Mesendoderm (in vitro differentiated cells): Measurements from ENCODE around the gene AGL. TPM values are rescaled to one million over a fixed set of nuclear protein-coding genes. Genes with fewer than 3 reads are reported as not detected.
"Not testable (repeated sequence)": the region's sequence is repeated elsewhere in the genome, so short reads cannot be mapped to it uniquely, and the experiment has no call there.

Experiments used
- DNase-seq: peaks from one replicate; pipeline ENCODE4 v3.0.0; 2013
- H2AK5ac ChIP-seq: 2 replicates; pipeline ENCODE4 v1.6.1; 2013; ENCODE audit warnings: low read length, inconsistent platforms
- H2BK120ac ChIP-seq: 2 replicates; pipeline ENCODE4 v1.6.1; 2013; ENCODE audit warnings: low read depth, mild to moderate bottlenecking, low read length, moderate library complexity, mixed read lengths
- H2BK15ac ChIP-seq: replicated peaks from 2 replicates; pipeline ENCODE4 v1.6.1; 2013; ENCODE audit warnings: low read depth, mild to moderate bottlenecking, moderate library complexity
- H2BK5ac ChIP-seq: 2 replicates; pipeline ENCODE4 v1.6.1; 2013; ENCODE audit warnings: low read length, inconsistent platforms
- H3K18ac ChIP-seq: 2 replicates; pipeline ENCODE4 v1.6.1; 2013; ENCODE audit warnings: mild to moderate bottlenecking, low read length, mixed read lengths
- H3K23ac ChIP-seq: one replicate; pipeline ENCODE4 v1.6.1; 2013; ENCODE audit warnings: low read length
- H3K27ac ChIP-seq: 2 replicates; pipeline ENCODE4 v1.5.1; 2013; ENCODE audit warnings: low read depth, mild to moderate bottlenecking, inconsistent platforms, low read length, moderate library complexity
- H3K27me3 ChIP-seq: 2 replicates; pipeline ENCODE4 v1.6.1; 2013; ENCODE audit warnings: low read length, control low read depth, mild to moderate bottlenecking, inconsistent platforms; ENCODE audit not compliant: insufficient read depth, poor library complexity
- H3K36me3 ChIP-seq: 2 replicates; pipeline ENCODE4 v1.6.1; 2013; ENCODE audit warnings: low read length, inconsistent platforms; ENCODE audit not compliant: control insufficient read depth, insufficient read depth
- H3K4ac ChIP-seq: one replicate; pipeline ENCODE4 v1.6.1; 2013; ENCODE audit warnings: low read depth, mild to moderate bottlenecking, low read length, moderate library complexity
- H3K4me1 ChIP-seq: 2 replicates; pipeline ENCODE4 v1.6.1; 2013; ENCODE audit warnings: low read depth, low read length, inconsistent platforms; ENCODE audit not compliant: control insufficient read depth
- H3K4me2 ChIP-seq: 2 replicates; pipeline ENCODE4 v1.6.1; 2013; ENCODE audit warnings: low read length
- H3K4me3 ChIP-seq: 2 replicates; pipeline ENCODE4 v1.5.1; 2013; ENCODE audit warnings: mild to moderate bottlenecking, low read length
- H3K56ac ChIP-seq: one replicate; pipeline ENCODE4 v1.6.1; 2013; ENCODE audit warnings: low read length
- H3K79me1 ChIP-seq: 2 replicates; pipeline ENCODE4 v1.6.1; 2013; ENCODE audit warnings: low read length, inconsistent platforms
- H3K79me2 ChIP-seq: 2 replicates; pipeline ENCODE4 v1.6.1; 2013; ENCODE audit warnings: mild to moderate bottlenecking, low read length; ENCODE audit not compliant: control insufficient read depth, insufficient read depth
- H3K9ac ChIP-seq: 2 replicates; pipeline ENCODE4 v1.6.1; 2013; ENCODE audit warnings: low read length, inconsistent platforms
- H4K5ac ChIP-seq: one replicate; pipeline ENCODE4 v1.6.1; 2013; ENCODE audit warnings: low read length
- H4K8ac ChIP-seq: one replicate; pipeline ENCODE4 v1.6.1; 2013; ENCODE audit warnings: low read depth, mild to moderate bottlenecking, control low read depth, low read length, moderate library complexity
- WGBS: extraction: QIAGEN DNeasy Blood & Tissue Kit; methylation state at CpG from one replicate; pipeline ENCODE4 v1.1.7; 2013; ENCODE audit warnings: low lambda C conversion rate, missing lambda C conversion rate; ENCODE audit not compliant: insufficient coverage; ENCODE audit errors: extremely low coverage; 5-methylcytosine and 5-hydroxymethylcytosine counted together
- small RNA-seq: library from polyadenylated mRNA; stranded (forward); fragments of <200 nt; extraction: miRNeasy Mini kit (QIAGEN cat#:217004); gene quantifications from one replicate; pipeline ENCODE3, GENCODE V24; 2013; ENCODE audit not compliant: insufficient read depth

AGL gene

DNA sequence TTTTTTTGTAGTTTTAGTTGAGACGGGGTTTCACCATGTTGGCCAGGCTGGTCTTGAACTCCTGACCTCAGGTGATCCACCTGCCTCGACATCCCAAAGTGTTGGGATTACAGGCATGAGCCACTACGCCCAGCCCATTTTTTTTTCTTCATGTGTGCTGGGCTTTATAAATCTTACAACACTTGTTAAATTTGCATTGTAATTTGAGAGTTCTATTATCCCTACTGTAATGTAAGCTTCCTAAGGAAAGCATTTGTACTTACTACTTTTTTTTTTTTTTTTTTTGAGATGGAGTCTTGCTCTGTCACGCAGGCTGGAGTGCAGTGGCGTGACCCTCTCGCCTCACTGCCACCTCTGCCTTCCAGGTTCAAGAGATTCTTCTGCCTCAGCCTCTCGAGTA is 121.9 kb downstream of the AGL start:
- H3K27ac ChIP-seq, H3K9ac ChIP-seq, H3K36me3 ChIP-seq, H3K23ac ChIP-seq, H4K5ac ChIP-seq, H3K4me2 ChIP-seq, H2BK15ac ChIP-seq, H3K4me3 ChIP-seq, H3K27me3 ChIP-seq, DNase-seq, H2BK5ac ChIP-seq, H3K4ac ChIP-seq, H3K4me1 ChIP-seq, H2AK5ac ChIP-seq, H3K56ac ChIP-seq, H3K18ac ChIP-seq, H4K8ac ChIP-seq, H3K79me2 ChIP-seq, H3K79me1 ChIP-seq, H2BK120ac ChIP-seq: not testable (repeated sequence)
- WGBS: no CpG with 5 or more reads among the region's 7 CpGs

Small RNA genes within 50 kb of the gene (small RNA-seq; reads per million reads assigned to genes)
- not detected for gene AC096949.1
